Measurements from ENCODE around the gene CCT8.
A peak's percentile ranks its signal among the peaks of the same experiment; 100 is the strongest.
"Not testable (repeated sequence)": the region's sequence is repeated elsewhere in the genome, so short reads cannot be mapped to it uniquely, and the experiment has no call there.

Gene CCT8

DNA sequence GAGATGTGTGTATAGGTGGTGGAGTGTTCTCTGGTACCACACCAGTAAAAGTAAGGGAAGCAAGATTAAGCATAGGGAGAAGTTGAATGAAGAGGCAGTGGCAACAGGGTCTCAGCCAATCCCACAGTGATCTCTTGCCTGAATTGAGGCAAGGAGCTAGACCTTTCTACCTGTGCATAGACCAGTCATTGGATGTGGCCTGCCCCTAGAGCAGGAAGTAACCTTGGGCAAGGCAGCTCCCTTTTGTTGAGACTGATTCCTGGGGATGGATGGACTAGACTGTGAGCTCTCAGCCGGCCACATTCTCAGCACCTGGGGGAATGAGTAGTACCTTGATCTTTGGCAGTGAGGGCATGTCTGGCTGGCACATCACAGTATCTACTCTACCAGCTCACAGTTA lies 42.5 kb downstream of the CCT8 start:
- H3K4me3 ChIP-seq (ENCODE audit: low read length) = no peak overlapping the region
- no peak for DNase-seq (ENCODE audit: low read depth, low spot score)

DNA sequence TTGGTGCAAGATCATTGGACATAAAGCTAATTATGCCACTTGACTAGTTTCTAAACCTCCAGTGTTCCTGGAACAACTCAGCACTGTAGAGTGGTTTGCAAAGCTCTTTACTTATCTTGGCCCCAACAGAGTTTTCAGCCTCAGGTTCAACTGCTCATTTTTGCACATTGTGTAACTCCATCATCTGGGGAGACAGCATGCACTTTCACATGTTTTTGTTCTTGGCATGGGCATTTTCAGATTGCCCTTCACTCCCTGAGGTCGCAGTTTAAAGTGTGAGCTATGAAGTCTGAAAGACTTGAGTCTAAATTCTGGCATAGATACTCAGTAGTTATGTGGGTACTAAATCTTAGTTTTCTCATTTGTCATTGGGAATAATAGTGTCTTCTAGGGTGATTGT lies 43.9 kb downstream of the CCT8 start:
- H3K4me3 ChIP-seq (ENCODE audit: low read length) = no peak overlapping the region
- DNase-seq (ENCODE audit: low read depth, low spot score) = no peak

DNA sequence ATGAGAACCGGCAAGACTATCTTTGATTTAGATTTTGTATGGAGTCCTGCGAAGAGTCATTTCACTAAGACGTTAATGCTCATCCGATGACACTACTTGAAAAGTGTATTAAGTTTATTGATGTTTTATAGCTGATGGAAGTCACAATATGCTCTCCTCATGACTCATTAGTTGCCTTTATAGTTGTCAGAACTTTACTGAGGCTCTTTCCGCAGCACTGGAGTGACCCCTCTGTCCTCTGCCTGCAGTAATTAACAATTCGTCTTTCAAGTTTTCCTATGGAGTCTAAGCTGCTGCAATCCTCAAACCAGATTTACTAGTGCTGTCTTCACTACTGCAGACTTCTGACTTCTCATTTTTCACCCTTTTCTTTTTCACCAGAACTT lies 48.1 kb downstream of the CCT8 start:
- DNase-seq (ENCODE audit: low read depth, low spot score) = no peak
- H3K4me3 ChIP-seq (ENCODE audit: low read length) = peak overlapping the region; percentile 97

DNA sequence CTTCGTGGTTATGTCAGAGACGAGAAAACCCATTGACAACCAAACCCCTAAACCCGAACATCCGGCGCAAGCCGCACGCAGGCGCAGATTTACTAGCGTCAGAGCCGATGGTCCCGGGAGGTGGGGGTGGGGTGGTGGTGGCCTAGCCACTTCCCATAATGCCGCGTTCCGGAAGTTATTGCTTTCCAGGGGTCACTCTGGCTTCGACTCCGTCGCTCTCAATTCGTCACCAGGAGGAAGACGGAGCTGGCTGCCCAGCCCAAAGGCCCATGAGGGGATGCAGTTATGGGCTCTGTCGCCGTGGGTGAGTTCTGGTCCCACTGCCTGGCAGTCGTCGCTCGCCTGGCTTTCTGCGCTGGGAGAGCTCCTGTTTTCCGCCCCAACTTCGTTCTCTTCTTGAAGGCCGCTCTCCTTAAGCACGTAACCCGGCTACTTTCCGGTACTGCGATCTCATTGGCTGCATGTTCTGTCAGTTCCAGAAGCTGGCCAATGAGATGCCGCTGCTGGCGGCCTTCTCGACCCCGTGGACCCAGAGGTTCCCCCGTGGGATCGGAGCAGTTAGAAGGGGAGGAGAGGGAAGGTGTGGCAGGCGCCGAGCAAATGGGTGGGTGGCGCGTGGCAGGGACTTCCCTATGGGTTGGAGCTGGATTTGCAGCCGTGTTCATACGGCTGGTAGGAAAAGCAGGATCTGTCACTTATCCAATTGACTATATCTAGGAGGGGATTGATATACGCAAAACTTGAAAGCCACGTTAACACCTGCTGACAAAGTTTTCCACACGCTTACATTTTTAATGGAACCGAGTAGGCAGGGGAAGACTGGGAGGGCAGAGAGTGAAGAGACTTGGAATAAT lies 48.7 kb downstream of the CCT8 start, which contains the start of gene USP16:
USP16 (plus strand) TSS at position 195 of the 854 bp plus-strand sequence. CDS start 3,246 bp downstream, outside the sequence.
- DNase-seq (ENCODE audit: low read depth, low spot score) = peak; percentile 99
- H3K4me3 ChIP-seq (ENCODE audit: low read length) = peak within 1 kb of the TSS; percentile 97

DNA sequence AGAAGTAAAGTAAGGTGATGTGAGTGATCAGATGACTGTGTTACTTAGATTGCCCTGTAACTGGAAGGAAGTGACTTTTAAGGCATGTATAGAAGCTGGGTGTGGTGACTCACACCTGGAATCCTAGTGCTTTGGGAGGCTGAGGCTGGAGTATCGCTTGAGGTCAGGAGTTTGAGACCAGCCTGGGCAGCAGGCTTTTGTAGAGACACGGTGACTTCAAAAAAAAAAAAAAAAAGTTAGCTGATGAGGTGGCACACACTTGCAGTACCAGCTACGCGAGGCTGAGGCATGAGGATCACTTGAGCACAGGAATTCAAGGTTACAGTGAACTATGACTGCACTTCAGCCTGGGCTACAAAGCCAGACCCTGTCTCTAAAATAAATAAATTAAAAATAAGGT lies 51.3 kb downstream of the CCT8 start:
- H3K4me3 ChIP-seq (ENCODE audit: low read length) = no peak overlapping the region
- DNase-seq (ENCODE audit: low read depth, low spot score) = no peak

DNA sequence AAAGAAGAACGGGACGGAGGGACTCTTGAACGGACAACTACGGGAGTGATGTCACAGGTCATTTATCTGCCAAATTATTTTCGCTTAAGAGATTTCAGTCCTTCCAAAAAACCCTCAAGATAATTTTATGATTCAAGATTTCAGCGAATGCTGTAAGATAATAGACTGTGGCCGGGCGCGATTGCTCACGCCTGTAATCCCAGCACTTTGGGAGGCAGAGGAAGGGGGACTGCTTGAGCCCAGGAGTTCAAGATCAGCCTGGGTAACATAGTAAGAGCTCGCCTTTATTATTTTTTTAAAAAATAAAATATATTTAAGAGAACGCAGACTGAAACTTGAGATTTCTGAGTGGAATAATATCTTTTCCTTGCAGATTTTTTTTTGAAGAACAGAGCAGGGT lies 54.9 kb downstream of the CCT8 start:
- no peak for DNase-seq (ENCODE audit: low read depth, low spot score)
- H3K4me3 ChIP-seq (ENCODE audit: low read length) = peak overlapping the region; percentile 86

DNA sequence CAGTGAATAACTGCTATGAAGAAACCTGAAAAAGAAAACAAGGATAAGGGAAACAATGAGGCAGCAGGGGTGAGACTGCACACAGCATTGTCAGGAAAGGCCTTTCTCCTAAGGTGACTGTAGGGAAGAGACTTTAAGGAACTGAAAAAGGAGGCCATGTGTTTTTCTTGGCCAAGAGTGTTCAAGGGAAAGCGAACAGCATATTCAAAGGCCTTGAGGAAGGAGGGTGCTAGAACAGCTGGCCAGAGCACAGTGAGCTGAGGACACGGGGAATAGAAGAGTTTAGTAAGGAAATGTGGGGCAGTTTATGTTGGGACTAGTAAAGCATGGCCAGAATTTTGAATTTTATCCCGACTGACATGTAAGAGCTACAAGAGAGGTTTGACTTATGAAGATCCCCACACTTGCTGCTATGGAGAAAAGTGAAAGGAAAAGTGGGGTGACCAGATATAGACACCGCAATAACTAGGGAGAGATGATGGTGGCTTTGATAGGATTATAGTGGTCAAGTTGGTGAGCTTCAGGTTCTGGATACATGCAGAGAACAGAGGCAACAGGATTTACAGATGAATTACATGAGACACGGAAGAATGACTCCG lies 55.7 kb downstream of the CCT8 start:
- no peak overlapping the region for H3K4me3 ChIP-seq (ENCODE audit: low read length)
- no peak for DNase-seq (ENCODE audit: low read depth, low spot score)

DNA sequence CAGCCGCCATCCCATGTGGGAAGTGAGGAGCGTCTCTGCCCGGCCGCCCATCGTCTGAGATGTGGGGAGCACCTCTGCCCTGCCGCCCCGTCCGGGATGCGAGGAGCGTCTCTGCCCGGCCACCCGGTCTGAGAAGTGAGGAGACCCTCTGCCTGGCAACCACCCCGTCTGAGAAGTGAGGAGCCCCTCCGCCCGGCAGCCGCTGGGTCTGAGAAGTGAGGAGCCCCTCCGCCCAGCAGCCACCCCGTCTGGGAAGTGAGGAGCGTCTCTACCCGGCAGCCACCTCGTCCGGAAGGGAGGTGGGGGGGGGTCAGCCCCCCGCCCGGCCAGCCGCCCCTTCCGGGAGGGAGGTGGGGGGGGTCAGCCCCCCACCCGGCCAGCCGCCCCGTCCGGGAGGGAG lies 62.2 kb downstream of the CCT8 start:
- not testable (repeated sequence) for H3K4me3 ChIP-seq (ENCODE audit: low read length); DNase-seq (ENCODE audit: low read depth, low spot score)

DNA sequence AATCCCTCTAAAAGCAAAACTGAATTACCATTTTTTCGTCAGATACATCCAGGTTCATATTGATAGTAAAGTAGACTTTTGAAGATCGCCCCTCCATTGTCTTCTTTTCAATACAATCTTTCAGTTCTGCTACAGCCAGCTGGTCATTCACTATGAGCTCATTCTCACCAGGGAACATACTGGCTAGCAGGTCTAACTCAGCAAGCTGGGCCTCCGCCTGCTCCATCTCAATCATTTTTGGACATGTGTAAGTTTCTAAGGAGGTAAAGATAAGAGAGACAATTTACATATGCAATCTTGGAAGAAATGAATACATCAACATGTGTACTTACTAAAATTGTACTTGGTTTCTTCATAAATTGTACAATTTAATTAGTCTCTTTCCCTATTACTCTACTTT lies 65.1 kb downstream of the CCT8 start:
- no peak for DNase-seq (ENCODE audit: low read depth, low spot score)
- H3K4me3 ChIP-seq (ENCODE audit: low read length) = no peak overlapping the region

DNA sequence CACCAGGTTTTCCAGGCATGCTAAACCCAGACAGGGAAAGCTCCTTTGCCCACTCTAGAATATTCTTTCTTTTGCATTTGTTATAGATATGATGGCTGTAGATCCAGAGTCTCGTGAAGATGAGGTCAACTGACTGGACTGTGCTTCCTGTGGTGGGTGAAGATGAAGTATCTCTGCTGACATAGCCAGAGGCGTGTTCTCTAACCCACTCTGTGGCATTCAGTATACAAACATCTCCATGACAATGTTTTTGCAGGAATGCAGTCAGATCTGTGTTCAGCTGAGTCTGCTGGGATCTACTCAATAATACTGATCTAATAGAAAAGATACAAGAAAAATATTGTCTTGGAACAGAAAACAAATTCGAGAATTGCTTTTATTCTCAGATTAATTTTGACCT lies 65.6 kb downstream of the CCT8 start:
- no peak overlapping the region for H3K4me3 ChIP-seq (ENCODE audit: low read length)
- no peak for DNase-seq (ENCODE audit: low read depth, low spot score)

DNA sequence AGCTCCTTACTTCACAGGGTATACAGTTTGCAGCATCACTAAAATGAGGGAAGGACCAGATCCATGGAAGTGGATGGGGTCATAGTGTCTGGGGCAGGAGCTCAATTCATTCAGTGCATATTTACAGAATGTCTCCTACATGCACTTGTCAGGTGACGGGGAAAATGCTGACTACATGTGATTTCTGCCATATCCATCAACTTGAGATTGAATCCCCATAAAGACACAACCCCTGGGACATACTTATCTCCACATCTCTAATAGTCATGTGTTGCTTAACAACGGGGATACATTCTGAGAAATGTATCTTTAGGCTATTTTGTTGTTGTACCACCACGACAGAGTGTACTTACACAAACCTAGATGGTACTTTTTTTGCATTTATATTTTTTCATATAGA lies 66.3 kb downstream of the CCT8 start:
- DNase-seq (ENCODE audit: low read depth, low spot score) = no peak
- H3K4me3 ChIP-seq (ENCODE audit: low read length) = no peak overlapping the region

Data from Jurkat, Clone E6-1 (cell line).